Stimulated activated CD8-positive, alpha-beta memory T cell treated with anti-CD3 and anti-CD28 coated beads, Interleukin-15, amount 100 ng/mL, for 24 hours (primary cell): Measurements from ENCODE around the gene NSUN3.
"Not testable (repeated sequence)": the region's sequence is repeated elsewhere in the genome, so short reads cannot be mapped to it uniquely, and the experiment has no call there.

ENCODE experiments used
- DNase-seq: peaks from one replicate; pipeline ENCODE4 v3.0.0-alpha.2; 2020; ENCODE audit warnings: low read depth

NSUN3 gene

DNA sequence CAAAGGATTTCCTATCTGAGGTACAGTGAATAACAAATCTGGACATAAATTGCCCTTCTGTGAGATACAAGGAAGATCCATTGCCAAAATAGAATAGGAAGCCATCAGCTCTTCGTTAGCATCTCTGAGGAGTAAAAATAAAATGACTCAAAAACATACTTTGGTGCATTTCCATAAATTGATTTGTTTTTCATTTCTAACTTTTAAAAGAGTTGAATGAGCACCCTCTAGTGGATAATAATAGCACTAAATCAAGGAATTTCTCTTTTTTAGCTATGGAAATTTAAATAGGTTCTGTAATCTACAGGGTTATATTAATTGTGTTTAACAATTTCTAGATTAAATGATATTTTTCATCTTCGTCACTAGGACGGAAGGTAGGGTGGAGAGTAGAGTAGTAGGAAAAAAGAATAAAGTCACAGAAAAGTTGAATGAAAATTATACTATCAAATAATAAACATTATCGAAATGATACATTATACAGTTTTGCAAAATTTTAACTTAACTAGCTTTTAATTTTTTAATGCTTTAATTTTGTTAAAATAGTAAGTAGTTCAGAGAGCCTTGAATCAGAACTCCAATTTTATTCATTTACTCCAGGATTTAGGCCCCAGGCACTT is 6.4 kb downstream of the NSUN3 start:
- no peak for DNase-seq

DNA sequence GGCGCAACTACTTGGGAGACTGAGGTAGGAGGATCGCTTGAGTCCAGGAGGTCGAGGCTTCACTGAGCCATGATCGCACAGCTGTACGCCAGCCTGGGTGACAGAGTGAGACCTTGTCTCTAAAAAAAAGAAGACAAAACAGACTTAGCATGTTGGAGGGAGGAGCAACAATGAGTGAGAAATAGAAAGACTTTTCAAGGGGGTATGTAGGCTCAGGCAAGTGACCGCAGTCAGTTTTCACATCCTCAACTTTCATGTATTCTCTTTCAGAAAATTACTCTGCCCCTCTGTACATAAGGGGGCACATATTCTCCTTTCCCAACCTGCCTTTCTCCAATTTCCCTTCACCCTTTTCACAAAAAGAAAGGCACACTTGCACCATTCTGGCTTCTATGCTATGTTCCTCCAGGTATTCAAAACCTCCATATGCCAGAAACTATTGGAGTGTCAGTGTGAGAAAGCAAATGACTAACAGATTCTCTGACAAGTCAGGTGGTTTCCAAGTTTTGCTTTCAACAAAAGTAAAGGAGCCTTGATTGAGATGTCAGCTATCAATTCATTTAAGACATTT is 7.6 kb downstream of the NSUN3 start:
- no peak for DNase-seq

DNA sequence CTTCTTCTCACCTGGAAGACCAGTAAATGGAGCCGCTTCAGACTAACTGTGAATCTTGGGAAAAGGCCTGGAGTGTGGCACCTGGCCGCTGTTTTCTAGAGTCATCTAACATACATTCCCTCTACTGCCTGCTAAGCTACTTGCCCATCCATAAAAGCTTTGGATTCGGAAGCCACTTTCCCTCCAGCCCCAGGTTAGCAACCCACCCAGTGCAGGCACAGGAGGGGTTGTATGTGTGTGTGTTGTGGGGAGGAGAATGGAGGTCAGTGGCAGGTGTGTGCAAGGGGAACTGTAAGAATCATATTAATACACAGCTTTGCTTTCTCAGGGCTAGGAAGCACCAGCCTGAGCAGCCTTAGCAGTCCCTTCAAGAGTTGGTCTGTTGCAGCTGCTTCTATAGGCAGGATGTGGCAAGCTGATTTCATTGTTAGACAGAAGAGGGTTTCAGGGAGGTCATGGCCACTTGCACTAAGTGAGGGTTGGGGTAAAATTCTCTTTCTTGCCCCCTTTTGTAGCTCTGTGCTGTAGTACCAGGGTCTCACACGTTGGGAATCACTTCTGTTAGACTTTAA is 8.9 kb downstream of the NSUN3 start:
- no peak for DNase-seq

DNA sequence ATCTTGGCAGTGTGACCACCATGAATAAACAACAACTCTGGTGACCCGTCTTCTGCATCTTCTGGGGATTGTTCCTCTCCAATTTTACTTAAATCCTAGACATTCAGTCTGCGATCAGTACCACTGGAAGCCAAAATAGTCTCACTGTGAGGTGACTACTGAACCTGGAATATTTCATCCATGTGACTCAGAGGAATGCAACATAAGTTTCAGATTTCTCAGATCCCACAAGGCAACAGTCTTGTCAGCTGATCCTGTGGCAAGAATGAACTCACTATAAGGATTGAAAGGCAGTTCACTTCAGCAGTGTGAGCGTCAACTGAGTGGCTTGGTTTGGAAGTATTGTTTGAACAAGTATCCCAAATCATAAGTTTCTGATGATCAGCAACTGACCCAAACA is 13.2 kb downstream of the NSUN3 start:
- DNase-seq = no peak

DNA sequence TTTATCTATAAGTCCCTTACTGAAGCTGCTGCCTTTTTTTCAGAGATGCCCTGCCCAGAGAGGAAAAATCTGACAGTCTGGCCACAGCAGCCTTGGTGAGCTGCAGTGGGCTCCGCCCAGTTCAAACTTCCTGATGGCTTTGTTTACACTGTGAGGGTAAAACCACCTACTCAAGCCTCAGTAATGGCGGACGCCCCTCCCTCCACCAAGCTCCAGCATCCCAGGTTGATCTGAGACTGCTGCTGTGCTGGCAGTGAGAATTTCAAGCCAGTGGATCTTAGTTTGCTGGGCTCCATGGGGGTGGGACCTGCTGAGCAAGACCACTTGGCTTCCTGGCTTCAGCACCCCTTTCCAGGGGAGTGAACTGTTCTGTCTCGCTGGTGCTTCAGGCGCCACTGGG is 17.7 kb downstream of the NSUN3 start:
- DNase-seq = not testable (repeated sequence)

DNA sequence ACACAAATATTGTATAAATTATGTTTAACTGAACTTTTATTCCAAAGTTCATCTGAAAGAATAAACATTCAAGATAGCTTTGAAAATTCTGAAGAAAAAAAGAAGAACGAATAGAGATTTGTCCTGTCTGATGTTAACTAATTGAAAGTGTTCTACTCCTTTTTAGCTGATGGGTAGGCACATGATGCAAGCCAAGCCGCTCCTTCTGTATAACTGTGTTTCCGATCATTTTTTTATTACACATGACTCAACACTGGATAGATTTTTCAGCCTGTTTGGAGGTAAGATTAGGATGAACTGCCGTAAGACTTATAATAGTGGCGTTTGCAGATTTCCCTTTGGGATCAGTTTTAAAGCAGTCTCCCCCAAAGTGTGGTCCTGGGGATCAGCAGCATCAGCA is 19.0 kb downstream of the NSUN3 start:
- no peak for DNase-seq

DNA sequence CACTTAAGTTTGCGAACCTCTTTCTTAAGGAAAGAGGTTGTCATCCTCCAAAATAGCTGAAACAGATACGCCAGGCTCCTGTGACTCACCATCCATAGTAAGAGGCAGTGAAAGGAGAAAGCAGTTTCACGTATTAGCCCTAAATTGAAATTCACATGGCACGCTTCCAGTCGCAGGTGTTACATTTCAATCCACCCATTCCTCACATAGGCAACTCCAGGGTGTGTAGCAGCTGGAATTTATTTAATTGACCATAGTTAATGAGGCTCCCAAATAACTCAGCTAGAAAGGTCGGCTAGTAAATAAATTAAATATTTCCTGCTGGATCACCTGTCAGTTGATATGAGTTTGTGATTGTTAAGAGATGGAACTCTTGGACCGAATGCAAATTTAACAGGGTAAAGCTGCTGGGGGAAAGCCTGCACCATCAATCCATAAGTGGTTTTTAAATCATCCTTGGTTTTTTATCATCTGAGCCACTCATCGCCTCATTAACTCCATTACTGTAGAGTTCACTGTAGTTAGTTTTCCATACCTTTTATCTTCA is 19.6 kb downstream of the NSUN3 start:
- no peak for DNase-seq

DNA sequence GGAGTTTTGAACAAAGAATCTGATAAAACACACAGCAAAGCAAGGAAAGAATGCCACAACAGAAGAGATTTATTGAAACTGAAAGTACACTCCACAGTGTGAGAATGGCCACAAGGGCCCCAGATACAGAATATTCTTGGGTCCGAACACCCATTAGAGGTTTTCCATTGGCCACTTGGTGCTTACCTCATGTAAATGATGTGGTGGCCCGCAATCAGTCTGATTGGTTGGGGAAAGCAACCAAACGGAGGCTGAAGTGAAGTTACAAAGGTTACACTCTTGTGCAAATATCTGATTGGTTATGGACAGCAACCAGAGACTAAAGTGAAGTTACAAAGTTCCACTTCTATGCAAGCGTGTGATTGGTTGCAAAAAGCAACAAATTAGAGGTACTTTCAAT is 20.4 kb downstream of the NSUN3 start:
- no peak for DNase-seq

DNA sequence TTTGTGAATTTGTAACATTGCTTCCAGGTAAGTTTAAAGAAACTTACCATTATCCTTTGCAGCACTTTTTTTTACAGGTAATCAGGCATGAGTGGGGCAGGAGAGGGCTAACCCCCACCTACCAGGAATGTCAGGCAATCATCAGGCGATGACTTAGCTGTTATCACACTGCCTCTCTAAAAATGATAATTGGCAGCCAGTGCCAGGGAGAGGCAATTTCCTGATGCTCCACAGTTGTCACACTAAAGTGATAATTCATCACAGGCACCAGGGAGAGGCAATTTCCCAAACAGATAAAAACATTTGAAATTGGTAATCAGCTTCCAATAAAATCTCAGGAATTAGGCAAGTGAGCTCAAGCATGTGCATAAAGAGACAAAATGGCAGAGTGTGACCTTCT is 26.3 kb downstream of the NSUN3 start:
- DNase-seq = no peak

DNA sequence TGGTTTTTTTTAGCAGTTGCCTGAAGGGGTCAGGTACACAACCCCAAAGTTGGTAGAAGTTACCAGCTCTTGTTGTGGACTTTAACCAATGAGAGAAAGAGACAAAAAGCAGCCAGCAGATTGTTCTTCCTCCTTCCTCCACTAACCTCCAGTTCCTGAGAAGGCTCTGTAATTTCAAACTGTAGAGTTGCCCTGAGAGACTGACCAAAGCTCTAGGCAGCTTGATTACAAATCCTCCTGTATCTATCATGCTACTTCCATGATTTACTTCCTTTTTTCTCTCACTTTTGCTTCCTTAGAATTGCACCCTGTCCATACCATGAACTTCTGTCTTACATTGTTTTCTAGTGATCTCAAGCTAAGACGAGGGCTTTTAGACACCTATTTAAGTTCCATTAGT is 29.2 kb downstream of the NSUN3 start:
- no peak for DNase-seq

DNA sequence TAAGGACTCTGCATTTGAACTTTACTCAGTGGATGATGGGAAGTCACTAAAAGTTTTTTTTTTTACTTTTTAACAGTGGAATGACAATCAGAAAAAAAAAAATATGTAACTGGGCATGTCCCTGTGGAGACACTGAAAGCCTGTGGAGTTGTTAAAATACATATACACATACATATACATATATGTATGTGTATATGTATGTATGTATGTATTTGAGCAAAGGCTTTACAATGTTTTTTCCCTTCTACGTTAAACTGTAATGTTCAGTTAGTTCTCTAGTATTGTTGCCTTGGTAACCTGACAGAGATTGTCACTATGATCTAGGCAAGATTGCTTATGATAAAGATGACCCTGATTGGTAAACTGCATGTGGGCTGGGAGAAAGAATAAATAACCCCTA is 30.3 kb downstream of the NSUN3 start:
- DNase-seq = no peak

DNA sequence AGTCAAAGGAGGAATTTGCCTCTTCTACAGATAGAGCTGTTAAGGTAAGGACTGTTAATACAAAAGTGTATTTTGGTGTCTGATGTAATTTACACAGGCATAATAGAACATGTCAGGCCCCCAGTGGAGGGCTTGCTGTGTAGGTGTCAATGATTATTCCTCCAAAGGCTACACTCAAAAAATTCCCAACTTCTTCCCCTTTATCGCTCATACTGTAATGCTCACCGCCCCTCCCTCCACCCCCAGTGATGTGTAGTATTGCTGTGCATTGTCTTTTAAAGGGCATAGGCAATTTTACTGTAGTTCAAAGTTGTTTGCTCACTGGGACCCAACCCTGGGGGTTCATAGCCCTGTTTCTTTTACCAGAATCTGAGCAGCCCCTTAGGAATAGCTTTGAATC is 32.2 kb downstream of the NSUN3 start:
- DNase-seq = no peak

DNA sequence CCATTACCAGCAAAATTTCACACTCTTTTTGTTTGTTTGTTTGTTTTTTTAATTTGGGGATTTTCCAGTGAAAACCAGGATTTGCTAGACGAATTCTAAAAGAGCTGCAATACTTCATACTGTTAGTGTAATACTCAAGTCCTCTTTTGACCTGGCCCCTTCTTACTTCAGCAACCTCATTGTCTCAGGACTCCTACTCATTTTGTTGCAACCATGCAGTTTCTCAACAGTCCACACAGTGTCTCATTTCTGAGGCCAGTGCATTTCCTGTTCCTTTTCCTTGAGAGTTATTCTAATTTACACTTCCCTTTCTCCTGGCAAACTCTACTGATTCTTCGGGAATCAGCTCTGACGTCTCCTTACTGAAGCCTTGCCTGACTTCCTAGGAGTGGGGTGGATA is 35.6 kb downstream of the NSUN3 start:
- no peak for DNase-seq

DNA sequence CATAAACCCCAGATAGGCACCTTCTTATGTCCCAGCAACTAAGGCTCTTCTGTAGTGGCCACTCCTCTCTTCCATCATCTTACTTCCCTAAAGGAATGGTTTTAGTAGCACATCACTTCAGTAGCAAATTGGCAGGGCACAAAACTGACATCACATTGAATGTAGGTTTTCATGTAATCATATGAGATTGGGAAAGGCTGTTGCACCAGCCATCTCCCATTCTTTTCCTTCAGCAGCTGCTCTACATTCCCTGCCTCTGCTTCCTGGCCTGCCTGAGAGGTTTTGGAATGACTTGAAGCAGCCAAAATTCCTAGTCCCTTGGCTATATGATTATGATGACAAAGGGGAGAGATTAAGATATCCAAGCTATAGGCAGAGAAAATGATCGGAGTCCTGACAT is 36.5 kb downstream of the NSUN3 start:
- DNase-seq = no peak

DNA sequence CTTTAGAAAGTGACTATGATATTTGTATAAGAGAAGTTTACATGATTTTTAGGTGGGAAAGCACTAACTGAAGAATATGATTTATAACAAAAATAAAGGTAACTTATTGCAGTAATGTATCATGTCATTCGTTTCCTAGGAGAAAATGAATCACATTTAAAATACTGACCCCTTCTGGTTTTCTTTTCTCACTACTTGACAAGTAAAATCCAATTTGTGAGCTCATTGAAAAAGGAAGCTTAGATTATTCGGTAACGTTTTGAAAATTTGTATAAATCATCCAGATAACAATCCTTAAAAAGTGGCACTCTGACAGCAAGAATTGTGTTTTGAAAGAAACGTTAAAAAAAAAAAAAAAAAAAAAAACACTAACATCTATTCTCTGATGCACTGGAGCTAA is 39.0 kb downstream of the NSUN3 start:
- DNase-seq = no peak

DNA sequence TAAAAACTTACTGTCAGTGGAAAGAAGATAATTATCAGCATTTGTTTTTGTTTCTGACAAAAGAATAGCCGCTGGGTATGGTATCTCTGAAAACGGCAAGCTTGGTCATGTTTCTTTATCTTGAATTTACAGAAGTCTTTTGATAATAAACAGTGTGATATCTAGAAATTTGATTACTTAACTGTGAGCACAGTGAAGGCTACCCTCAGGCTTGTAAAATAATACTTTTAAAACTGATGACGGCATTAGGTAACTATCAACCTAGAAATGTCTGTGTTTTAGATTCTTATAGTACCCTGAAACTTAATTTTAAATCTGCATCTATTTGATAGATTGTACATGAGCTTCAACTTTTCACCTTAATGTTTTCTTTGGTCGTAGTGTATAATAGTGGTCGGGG is 43.4 kb downstream of the NSUN3 start:
- DNase-seq = no peak

DNA sequence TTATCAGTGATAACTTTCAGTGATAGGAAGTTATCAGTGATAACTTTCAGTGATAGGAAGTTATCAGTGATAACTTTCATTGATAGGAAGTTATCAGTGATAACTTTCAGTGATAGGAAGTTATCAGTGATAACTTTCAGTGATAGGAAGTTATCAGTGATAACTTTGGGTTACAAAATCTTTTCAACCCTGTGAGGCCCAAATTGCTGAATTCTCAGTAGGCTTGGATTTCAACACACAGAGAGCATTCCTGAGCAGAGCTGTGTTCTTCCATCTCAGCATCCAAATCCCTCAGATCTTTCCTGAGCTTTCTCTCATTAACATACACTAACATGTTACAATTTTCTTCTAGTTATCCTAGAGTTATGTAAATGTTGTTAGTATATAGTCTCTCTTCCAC is 47.4 kb downstream of the NSUN3 start:
- DNase-seq = not testable (repeated sequence)

DNA sequence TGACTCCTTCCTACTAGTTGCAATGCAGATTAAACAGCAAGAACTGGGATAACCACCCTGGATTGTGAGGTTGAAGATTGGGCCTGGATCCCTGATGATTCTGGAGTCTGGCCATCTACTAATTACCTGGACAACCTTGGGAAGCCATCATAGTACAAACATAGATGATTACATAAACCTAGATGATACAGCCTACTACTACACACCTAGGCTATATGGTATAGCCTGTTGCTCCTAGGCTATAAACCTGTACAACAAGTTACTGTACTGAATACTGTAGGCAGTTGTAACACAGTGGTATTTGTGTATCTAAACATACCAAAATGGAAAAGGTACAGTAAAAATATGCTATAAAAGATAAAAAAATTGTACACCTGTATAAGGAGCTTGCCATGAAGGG is 48.0 kb downstream of the NSUN3 start:
- DNase-seq = no peak

DNA sequence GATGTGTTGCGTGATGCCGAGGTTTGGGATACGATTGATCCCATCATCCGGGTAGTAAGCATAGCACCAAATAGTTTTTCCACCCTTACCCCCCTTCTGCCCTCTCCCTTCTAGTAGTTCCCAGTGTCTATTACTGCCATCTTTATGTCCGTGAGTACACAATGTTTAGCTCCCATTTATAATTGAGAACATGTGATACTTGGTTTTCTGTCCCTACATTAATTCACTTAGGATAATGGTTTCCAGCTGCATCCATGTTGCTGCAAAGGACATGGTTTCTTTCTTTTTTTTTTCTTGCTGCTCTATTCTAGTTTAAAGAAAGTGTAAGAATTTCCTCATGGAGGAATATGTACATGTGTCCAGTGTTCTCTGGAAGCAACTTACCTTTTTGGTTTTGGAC is 51.8 kb downstream of the NSUN3 start:
- no peak for DNase-seq

DNA sequence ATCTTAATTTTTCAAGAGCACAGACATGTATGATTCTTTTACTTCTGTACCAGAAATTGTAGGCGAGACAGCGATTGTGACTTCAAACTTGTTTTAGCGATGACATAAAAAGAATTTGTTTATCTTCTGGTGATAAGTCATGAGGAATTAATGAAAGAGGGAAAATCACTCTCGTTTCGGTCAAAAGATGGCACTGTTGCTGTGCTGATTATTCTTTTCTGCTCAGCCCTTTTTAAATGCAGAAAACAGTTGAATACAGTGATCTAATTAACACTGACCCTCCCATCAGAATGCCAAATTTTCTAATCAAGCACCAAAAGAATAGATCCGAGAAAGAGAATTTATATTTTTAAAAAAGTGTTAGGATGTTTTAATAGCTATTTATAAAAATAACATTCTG is 52.6 kb downstream of the NSUN3 start:
- DNase-seq = no peak

DNA sequence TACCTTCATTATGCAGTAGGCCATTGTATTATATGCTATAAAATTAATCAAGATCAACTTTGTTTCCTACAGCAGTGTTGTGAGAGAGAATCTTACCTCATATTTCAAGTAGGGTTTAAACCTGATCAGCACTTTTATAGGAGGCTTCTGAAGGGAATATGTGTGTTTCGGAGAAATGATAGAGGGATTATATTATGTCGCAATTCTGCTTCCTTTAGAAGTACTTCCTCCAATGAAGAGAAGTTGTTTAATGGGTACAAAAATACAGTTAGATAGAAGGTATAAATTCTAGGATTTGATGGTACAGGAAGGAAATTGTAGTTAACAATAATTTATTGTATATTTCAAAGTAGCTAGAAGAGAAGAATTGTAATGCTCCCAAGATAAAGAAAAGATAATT is 54.9 kb downstream of the NSUN3 start:
- no peak for DNase-seq

DNA sequence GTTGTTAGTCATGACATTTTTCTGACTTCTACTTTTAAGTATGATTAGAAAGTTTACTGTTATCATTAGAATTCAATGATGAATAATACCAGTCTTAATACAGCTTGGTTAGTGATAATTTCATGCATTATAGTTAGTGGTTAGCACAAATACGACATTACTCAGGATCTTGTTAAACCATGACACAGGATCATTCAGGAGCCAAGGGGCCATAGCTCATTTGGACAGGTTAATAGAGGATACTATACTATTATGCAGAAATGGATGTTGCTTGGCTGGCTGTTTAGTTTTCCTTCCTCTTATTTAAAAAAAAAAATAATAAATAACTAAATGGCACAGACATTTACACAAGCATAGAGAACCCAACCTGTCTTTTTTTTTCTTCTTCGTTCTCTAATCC is 55.5 kb downstream of the NSUN3 start:
- DNase-seq = no peak

DNA sequence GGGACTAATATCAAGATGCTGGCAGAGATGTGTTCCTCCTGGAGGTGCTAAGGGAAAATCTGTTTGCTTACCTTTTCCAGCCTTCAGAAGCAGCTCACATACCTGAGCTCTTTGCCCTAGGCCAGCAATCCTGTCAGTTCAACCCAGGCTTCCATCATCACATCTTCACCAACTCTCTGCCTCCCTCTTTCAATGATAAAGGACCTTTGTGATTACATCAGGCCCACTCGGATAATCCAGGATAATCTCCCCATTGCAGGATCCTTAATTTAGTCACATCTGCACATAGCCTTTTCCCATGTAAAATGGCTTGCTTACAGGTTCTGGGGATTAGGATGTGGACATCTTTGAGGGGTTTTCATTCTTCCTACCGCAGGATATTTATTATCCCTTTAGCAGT is 58.3 kb downstream of the NSUN3 start:
- DNase-seq = no peak

DNA sequence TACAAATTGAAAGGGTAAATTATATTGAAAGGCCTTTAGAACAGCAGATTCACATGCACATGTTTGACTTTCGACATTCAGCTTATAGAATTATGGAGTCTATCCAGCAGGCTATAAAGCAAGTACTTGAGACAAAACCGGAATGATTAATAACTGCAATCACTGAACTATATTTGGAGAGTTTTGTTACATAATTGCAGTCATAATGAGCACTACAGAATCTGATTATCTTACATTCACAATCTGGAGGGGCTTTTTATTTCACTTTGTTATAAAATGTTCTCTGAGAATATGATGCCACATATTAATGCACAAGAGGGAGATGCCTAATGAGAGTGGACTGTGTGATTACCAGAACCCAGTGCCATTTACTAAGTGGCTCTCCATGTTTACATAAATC is 64.3 kb downstream of the NSUN3 start:
- no peak for DNase-seq
